GM18867 (cell line): ENCODE measurements around the gene CACNA2D4.

Source experiments
- ATAC-seq: cut with Tn5 transposase; IDR thresholded peaks from one replicate; pipeline ENCODE4 v1.9.1; 2021; ENCODE audit warnings: mild to moderate bottlenecking, moderate library complexity; ENCODE audit not compliant: unreplicated experiment

The CACNA2D4 gene

GRCh38 chr12:1760566-1761382 is 157.7 kb downstream of the CACNA2D4 start:
- ATAC-seq: no peak

- no peak for ATAC-seq
These were observed 159.6 kb downstream of the CACNA2D4 start for GRCh38 chr12:1758887-1759286.

GRCh38 chr12:1758376-1758775 is 160.1 kb downstream of the CACNA2D4 start:
- no peak for ATAC-seq

- ATAC-seq: no peak
These were observed 168.2 kb downstream of the CACNA2D4 start for GRCh38 chr12:1750300-1750699.

- no peak for ATAC-seq
These were observed 169.4 kb downstream of the CACNA2D4 start for GRCh38 chr12:1749019-1749418.

- ATAC-seq: no peak
These were observed 170.8 kb downstream of the CACNA2D4 start for GRCh38 chr12:1747609-1748008.

- no peak for ATAC-seq
These were observed 173.5 kb downstream of the CACNA2D4 start for GRCh38 chr12:1744932-1745331.
